A673 (cell line): ENCODE measurements around the gene PCDHB6.

Experiments
- EZH2 ChIP-seq: fragments of 200-600 bp; sonication (generic); IDR thresholded peaks from 2 replicates; pipeline ENCODE4 v1.6.1; 2017; ENCODE audit warnings: borderline replicate concordance, low read depth, mild to moderate bottlenecking, mixed read lengths, antibody characterized with exemption, low read length; ENCODE audit not compliant: poor library complexity, severe bottlenecking
- TF ChIP-seq, protein P1 (sequence below): fragments of 300-800, 200-600 bp; sonication (generic); conservative IDR thresholded peaks from 2 replicates; pipeline ENCODE4 v1.5.1; 2017; ENCODE audit warnings: low read depth, mild to moderate bottlenecking, antibody characterized with exemption, low read length, moderate library complexity, mixed read lengths

DNA sequence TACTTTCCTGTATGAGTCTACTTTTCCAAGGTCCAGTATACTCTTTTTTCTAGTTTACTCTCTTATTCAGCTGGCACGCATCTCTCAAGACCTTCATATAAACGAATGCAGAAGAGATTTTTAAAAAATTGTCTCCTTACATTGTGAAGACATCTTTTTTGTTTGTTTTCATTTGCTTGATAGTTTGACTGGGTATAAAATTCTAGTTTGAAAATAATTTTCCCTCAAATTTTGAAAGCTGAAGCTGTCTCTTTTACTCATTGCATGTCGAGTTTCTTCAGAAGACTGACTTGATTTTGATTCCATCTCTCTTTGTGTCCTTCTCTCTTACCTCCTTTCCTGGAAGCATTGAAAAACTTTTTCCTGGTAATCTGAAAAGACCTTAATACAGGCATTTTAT, 46.5 kb downstream of the PCDHB6 start:
- TF ChIP-seq EZH2, result no peak
- TF ChIP-seq, protein P1, sequence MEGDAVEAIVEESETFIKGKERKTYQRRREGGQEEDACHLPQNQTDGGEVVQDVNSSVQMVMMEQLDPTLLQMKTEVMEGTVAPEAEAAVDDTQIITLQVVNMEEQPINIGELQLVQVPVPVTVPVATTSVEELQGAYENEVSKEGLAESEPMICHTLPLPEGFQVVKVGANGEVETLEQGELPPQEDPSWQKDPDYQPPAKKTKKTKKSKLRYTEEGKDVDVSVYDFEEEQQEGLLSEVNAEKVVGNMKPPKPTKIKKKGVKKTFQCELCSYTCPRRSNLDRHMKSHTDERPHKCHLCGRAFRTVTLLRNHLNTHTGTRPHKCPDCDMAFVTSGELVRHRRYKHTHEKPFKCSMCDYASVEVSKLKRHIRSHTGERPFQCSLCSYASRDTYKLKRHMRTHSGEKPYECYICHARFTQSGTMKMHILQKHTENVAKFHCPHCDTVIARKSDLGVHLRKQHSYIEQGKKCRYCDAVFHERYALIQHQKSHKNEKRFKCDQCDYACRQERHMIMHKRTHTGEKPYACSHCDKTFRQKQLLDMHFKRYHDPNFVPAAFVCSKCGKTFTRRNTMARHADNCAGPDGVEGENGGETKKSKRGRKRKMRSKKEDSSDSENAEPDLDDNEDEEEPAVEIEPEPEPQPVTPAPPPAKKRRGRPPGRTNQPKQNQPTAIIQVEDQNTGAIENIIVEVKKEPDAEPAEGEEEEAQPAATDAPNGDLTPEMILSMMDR, result no peak
